ENCODE data around the gene SLC2A4RG. TPM values are rescaled to one million over a fixed set of nuclear protein-coding genes. Genes with fewer than 3 reads are reported as not detected.

SLC2A4RG gene
- total RNA-seq, 2 donors from 2014 or later, result 69.3 to 108 TPM

- DNase-seq, result no peak
- Mint-ChIP-seq H3K9me3 (no peaks in the 10 kb centered on the region), H3K4me1 (no peaks in the 10 kb centered on the region), H3K4me3 (peak overlapping the region; percentile 60), H3K27me3 (ENCODE audit: insufficient read depth) (peaks cover 1% of the 10 kb centered on the region), H3K27ac (no peak overlapping the region), H3K36me3 (ENCODE audit: low read depth) (peaks cover 15% of the 10 kb centered on the region)
- no peaks in the 10 kb centered on the region for H3K9me3 ChIP-seq (ENCODE audit: control insufficient read depth, low read length)
- H3K36me3 ChIP-seq (ENCODE audit: control insufficient read depth, insufficient read depth, low read length), result peaks cover 29% of the 10 kb centered on the region
- 30 to 60% methylated on average over 3 to 6 of the region's 6 CpGs for WGBS, 2 experiments (ENCODE audit: insufficient coverage in 1 of 2, insufficient read length in 1 of 2)
- H3K9ac ChIP-seq (ENCODE audit: extremely low read depth, low read length, poor library complexity, severe bottlenecking), result peak overlapping the region; percentile 78
- peaks cover 8% of the 10 kb centered on the region for H3K4me1 ChIP-seq (ENCODE audit: control insufficient read depth, insufficient read depth, low read length)
- H3K27me3 ChIP-seq (ENCODE audit: control insufficient read depth, insufficient read depth, low read length, poor library complexity, severe bottlenecking), result no peaks in the 10 kb centered on the region
- H3K4me3 ChIP-seq (ENCODE audit: low read length), result peak overlapping the region; percentile 86
- H3K27ac ChIP-seq (ENCODE audit: low read depth, low read length), result peak overlapping the region; percentile 79
- TF ChIP-seq CTCF (conservative IDR thresholded peaks at IDR 0.05), result no peak
Observed at GRCh38 chr20:63741354-63741675, 1.7 kb downstream of the SLC2A4RG start.

- no peak overlapping the region for H3K27ac Mint-ChIP-seq
- peaks cover 14% of the 10 kb centered on the region for H3K36me3 Mint-ChIP-seq (ENCODE audit: low read depth)
- H3K4me1 Mint-ChIP-seq, result no peaks in the 10 kb centered on the region
- Histone ChIP-seq H3K27me3 (ENCODE audit: control insufficient read depth, insufficient read depth, low read length, poor library complexity, severe bottlenecking) (no peaks in the 10 kb centered on the region), H3K9ac (ENCODE audit: extremely low read depth, low read length, poor library complexity, severe bottlenecking) (peak overlapping the region; percentile 78), H3K4me1 (ENCODE audit: control insufficient read depth, insufficient read depth, low read length) (peaks cover 8% of the 10 kb centered on the region), H3K27ac (ENCODE audit: low read depth, low read length) (no peak overlapping the region), H3K9me3 (ENCODE audit: control insufficient read depth, low read length) (no peaks in the 10 kb centered on the region), H3K4me3 (ENCODE audit: low read length) (peak overlapping the region; percentile 86), H3K36me3 (ENCODE audit: control insufficient read depth, insufficient read depth, low read length) (peaks cover 29% of the 10 kb centered on the region)
- peak; percentile 43 for DNase-seq
- H3K4me3 Mint-ChIP-seq, result peak overlapping the region; percentile 60
- no peaks in the 10 kb centered on the region for H3K9me3 Mint-ChIP-seq
- no peak for TF ChIP-seq CTCF (conservative IDR thresholded peaks at IDR 0.05)
- H3K27me3 Mint-ChIP-seq (ENCODE audit: insufficient read depth), result peaks cover 1% of the 10 kb centered on the region
- 91 to 93% methylated on average over 18 to 30 of the region's 30 CpGs for WGBS, 2 experiments (ENCODE audit: insufficient coverage in 1 of 2, insufficient read length in 1 of 2)
Observed at GRCh38 chr20:63741676-63742380, 2.3 kb downstream of the SLC2A4RG start.

DNA sequence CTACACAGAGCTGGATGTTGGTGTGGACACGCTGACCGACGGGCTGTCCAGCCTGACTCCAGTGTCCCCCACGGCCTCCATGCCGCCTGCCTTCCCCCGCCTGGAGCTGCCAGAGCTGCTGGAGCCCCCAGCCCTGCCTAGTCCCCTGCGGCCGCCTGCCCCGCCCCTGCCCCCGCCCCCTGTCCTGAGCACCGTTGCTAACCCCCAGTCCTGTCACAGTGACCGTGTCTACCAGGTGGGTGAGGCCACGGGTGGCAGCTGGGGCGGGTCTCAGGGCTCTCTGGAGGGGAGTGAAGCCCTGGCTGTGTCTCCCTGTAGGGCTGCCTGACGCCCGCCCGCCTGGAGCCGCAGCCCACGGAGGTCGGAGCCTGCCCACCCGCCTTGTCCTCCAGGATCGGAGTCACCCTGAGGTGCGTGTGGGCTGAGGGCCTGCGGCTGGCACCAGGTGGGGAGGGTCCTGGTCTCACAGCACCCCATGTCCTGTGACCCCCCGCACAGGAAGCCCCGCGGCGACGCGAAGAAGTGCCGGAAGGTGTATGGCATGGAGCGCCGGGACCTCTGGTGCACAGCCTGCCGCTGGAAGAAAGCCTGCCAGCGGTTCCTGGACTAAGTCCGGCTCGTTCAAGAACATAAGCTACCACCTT lies 2.9 kb downstream of the SLC2A4RG start:
- H3K27me3 ChIP-seq (ENCODE audit: control insufficient read depth, insufficient read depth, low read length, poor library complexity, severe bottlenecking), result no peaks in the 10 kb centered on the region
- H3K36me3 ChIP-seq (ENCODE audit: control insufficient read depth, insufficient read depth, low read length), result peaks cover 29% of the 10 kb centered on the region
- no peak for TF ChIP-seq CTCF (conservative IDR thresholded peaks at IDR 0.05)
- DNase-seq, result peak; percentile 45
- no peak overlapping the region for H3K27ac ChIP-seq (ENCODE audit: low read depth, low read length)
- no peaks in the 10 kb centered on the region for H3K9me3 ChIP-seq (ENCODE audit: control insufficient read depth, low read length)
- H3K27ac Mint-ChIP-seq, result no peak overlapping the region
- no peaks in the 10 kb centered on the region for H3K4me1 Mint-ChIP-seq
- H3K4me1 ChIP-seq (ENCODE audit: control insufficient read depth, insufficient read depth, low read length), result peaks cover 8% of the 10 kb centered on the region
- no peak overlapping the region for H3K4me3 Mint-ChIP-seq
- no peak overlapping the region for H3K4me3 ChIP-seq (ENCODE audit: low read length)
- no peak overlapping the region for H3K9ac ChIP-seq (ENCODE audit: extremely low read depth, low read length, poor library complexity, severe bottlenecking)
- peaks cover 14% of the 10 kb centered on the region for H3K36me3 Mint-ChIP-seq (ENCODE audit: low read depth)
- 93 to 94% methylated on average over 19 to 37 of the region's 37 CpGs for WGBS, 2 experiments (ENCODE audit: insufficient coverage in 1 of 2, insufficient read length in 1 of 2)
- no peaks in the 10 kb centered on the region for H3K27me3 Mint-ChIP-seq (ENCODE audit: insufficient read depth)
- H3K9me3 Mint-ChIP-seq, result no peaks in the 10 kb centered on the region
